ENCODE results near the gene MFGE8.
A peak's percentile ranks its signal among the peaks of the same experiment; 100 is the strongest.
"Not testable (repeated sequence)": the region's sequence is repeated elsewhere in the genome, so short reads cannot be mapped to it uniquely, and the experiment has no call there.

The MFGE8 gene

GRCh38 chr15:88950600-88951160 is 37.5 kb upstream of the MFGE8 start:
- Histone ChIP-seq H3K27me3 (ENCODE audit: insufficient read depth, low read depth, severe bottlenecking) (no peaks in the 10 kb centered on the region), H3K36me3 (no peaks in the 10 kb centered on the region), H3K27ac (no peak overlapping the region), H3K9me3 (ENCODE audit: severe bottlenecking) (no peaks in the 10 kb centered on the region), H3K4me3 (ENCODE audit: low read depth, low read length) (no peak overlapping the region)
- DNase-seq: no peak
- TF ChIP-seq, protein P1, sequence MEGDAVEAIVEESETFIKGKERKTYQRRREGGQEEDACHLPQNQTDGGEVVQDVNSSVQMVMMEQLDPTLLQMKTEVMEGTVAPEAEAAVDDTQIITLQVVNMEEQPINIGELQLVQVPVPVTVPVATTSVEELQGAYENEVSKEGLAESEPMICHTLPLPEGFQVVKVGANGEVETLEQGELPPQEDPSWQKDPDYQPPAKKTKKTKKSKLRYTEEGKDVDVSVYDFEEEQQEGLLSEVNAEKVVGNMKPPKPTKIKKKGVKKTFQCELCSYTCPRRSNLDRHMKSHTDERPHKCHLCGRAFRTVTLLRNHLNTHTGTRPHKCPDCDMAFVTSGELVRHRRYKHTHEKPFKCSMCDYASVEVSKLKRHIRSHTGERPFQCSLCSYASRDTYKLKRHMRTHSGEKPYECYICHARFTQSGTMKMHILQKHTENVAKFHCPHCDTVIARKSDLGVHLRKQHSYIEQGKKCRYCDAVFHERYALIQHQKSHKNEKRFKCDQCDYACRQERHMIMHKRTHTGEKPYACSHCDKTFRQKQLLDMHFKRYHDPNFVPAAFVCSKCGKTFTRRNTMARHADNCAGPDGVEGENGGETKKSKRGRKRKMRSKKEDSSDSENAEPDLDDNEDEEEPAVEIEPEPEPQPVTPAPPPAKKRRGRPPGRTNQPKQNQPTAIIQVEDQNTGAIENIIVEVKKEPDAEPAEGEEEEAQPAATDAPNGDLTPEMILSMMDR (IDR thresholded peaks at IDR 0.05; ENCODE audit: low read depth, low read length): no peak

DNA sequence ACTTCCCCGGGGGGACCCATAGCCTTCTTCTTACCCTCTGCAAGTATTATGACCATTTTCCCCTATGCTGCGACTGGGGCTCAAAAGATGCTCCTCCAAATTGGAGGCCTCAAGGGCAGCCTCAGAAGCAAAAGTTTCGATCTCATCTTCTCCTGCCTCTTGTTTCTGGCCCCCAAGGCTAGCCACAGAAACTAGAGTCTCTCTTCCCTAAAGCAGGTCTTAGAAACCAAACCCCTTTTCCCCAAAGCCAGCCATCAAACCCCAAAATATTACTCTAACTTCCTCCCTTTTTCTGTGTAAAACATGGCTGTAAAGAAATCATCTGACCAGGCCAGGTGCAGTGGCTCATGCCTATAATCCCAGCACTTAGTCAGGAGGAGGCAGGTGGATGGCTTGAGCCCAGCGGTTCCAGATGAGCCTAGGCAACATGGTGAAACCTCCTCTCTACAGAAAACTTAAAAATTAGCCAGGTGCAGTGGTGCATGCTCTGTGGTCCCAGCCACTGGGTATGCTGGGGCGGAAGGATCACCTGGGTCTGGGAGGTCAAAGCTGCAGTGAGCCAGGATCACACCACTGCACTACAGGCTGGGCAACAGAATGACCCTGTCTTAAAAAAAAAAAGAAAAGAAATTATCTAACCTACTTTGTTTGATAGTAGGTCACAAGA is 36.7 kb upstream of the MFGE8 start:
- Histone ChIP-seq H3K9me3 (ENCODE audit: severe bottlenecking) (no peaks in the 10 kb centered on the region), H3K4me3 (ENCODE audit: low read depth, low read length) (no peak overlapping the region), H3K27me3 (ENCODE audit: insufficient read depth, low read depth, severe bottlenecking) (no peaks in the 10 kb centered on the region), H3K27ac (no peak overlapping the region), H3K36me3 (no peaks in the 10 kb centered on the region)
- DNase-seq: no peak
- TF ChIP-seq, protein P1 (IDR thresholded peaks at IDR 0.05; ENCODE audit: low read depth, low read length): no peak

DNA sequence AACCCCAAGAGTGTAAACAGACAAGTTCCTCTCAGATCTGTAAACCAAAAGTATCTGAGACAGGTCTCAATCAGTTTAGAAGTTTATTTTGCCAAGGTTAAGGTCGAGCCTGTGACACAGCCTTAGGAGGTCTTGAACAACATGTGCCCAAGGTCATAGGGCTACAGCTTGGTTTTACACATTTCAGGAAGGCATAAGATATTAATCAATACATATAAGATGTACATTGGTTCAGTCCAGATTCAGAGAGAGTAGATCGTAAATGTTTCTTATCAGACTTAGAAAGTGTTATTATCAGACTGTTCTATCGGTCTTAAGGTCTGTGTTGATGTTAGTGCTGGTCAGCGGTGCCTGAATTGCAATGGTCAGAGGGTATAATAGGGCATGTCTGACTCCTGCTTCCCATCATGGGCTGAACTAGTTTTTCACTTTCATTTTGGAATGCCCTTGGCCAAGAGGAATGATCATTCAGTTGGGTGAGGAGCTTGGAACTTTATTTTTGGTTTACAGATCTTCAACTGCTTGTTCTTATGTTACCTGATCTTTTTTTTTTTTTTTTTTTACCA is 27.0 kb upstream of the MFGE8 start:
- H3K36me3 ChIP-seq: no peaks in the 10 kb centered on the region
- peak overlapping the region; percentile 17; the same call in 1 of the 2 replicates for H3K27ac ChIP-seq
- DNase-seq: no peak
- TF ChIP-seq, protein P1 (IDR thresholded peaks at IDR 0.05; ENCODE audit: low read depth, low read length): no peak
- H3K4me3 ChIP-seq (ENCODE audit: low read depth, low read length): no peak overlapping the region
- H3K9me3 ChIP-seq (ENCODE audit: severe bottlenecking): no peaks in the 10 kb centered on the region
- no peaks in the 10 kb centered on the region for H3K27me3 ChIP-seq (ENCODE audit: insufficient read depth, low read depth, severe bottlenecking)

GRCh38 chr15:88939486-88939806 is 26.3 kb upstream of the MFGE8 start:
- Histone ChIP-seq H3K4me3 (ENCODE audit: low read depth, low read length) (no peak overlapping the region), H3K27me3 (ENCODE audit: insufficient read depth, low read depth, severe bottlenecking) (no peaks in the 10 kb centered on the region), H3K27ac (no peak overlapping the region), H3K36me3 (no peaks in the 10 kb centered on the region), H3K9me3 (ENCODE audit: severe bottlenecking) (no peaks in the 10 kb centered on the region)
- DNase-seq: no peak
- TF ChIP-seq, protein P1 (IDR thresholded peaks at IDR 0.05; ENCODE audit: low read depth, low read length): no peak

GRCh38 chr15:88938802-88939485 is 25.8 kb upstream of the MFGE8 start:
- Histone ChIP-seq H3K4me3 (ENCODE audit: low read depth, low read length) (no peak overlapping the region), H3K27me3 (ENCODE audit: insufficient read depth, low read depth, severe bottlenecking) (no peaks in the 10 kb centered on the region), H3K36me3 (no peaks in the 10 kb centered on the region), H3K9me3 (ENCODE audit: severe bottlenecking) (no peaks in the 10 kb centered on the region), H3K27ac (no peak overlapping the region)
- DNase-seq: no peak
- TF ChIP-seq, protein P1 (IDR thresholded peaks at IDR 0.05; ENCODE audit: low read depth, low read length): no peak

DNA sequence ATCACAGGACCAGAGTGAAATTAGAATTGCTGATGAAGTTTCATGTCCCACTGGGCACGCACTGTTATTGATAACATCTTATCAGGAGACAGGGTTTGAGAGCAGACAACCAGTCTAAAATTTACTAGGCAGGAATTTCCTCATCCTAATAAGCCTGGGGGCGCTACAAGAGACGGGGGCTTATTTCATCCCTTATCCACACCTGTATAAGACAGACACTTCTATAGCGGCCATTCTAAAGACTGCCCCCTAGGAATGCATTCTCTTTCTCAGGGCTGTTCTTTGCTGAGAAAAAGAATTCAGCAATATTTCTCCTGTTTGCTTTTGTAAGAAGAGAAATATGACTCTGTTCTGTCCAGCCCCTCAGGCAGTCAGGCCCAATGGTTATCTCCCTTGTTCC is 21.3 kb upstream of the MFGE8 start:
- DNase-seq; H3K27me3 ChIP-seq (ENCODE audit: insufficient read depth, low read depth, severe bottlenecking); H3K36me3 ChIP-seq; H3K4me3 ChIP-seq (ENCODE audit: low read depth, low read length); H3K9me3 ChIP-seq (ENCODE audit: severe bottlenecking); H3K27ac ChIP-seq: not testable (repeated sequence)

All from WERI-Rb-1 (cell line).